NCI-H748 (cell line): Measurements from ENCODE around the gene DLX3.

ENCODE experiments used
- DNase-seq: peaks from one replicate; lab custom pipeline; 2025; ENCODE audit not compliant: unreplicated experiment; lab: John Stamatoyannopoulos, UW

Gene DLX3

GRCh38 chr17:50024808-50025207 lies 29.8 kb upstream of the DLX3 start:
- no peak for DNase-seq

DNA sequence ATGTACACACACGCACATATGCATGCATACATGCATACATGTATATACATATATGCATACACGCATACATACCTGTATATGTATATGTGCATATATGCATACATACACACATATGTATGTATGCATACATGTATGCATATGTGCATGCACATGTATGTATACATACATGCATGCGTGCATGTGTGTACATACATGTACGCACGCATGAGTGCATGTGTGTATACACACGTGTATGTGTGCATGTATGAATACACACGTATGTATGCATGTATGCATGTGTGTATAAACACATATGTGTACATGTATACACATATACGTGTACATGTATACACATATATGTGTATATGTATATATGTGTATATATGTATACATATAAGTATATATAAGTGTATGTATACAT lies 28.5 kb upstream of the DLX3 start:
- no peak for DNase-seq

- DNase-seq: no peak
Observed at GRCh38 chr17:50022463-50023130, 27.6 kb upstream of the DLX3 start.

- DNase-seq: no peak
Observed at GRCh38 chr17:50021681-50022370, 26.8 kb upstream of the DLX3 start.

GRCh38 chr17:50020841-50021599 lies 26.0 kb upstream of the DLX3 start:
- no peak for DNase-seq

DNA sequence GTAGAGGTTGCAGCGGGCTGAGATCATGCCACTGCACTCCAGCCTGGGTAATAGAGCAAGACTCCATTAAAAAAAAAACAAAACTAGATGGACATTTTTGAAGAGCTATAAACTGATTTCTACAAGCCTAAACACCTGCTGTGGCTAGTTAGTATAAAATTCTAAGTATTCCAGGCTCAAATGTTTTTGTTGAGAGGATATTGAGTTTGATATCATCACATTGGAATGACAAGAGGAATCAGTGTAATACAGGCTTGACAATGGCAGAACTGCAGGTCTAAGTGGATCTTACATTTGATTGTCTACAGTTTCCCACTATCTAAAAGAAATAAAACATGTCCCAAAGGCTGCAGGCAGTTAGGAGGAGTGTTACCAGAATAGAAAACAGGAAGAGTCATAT lies 23.9 kb upstream of the DLX3 start:
- DNase-seq: no peak

DNA sequence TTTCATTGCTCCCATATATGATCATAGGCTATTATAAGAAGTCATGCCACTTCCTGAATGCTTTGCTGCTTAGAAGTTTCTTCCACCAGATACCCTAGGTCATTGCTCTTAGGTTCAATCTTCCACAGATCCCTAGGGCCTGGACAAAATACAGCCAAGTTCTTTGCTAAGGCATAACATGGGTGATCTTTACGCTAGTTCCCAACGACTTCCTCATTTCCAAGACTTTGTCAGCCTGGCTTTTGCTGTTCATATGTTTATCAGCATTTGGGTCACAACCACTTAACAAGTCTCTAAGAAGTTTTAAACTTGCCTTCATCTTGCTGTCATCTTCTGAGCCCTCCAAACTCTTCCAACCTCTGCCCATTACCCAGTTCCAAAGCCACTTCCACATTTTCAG lies 20.1 kb upstream of the DLX3 start:
- no peak for DNase-seq

DNA sequence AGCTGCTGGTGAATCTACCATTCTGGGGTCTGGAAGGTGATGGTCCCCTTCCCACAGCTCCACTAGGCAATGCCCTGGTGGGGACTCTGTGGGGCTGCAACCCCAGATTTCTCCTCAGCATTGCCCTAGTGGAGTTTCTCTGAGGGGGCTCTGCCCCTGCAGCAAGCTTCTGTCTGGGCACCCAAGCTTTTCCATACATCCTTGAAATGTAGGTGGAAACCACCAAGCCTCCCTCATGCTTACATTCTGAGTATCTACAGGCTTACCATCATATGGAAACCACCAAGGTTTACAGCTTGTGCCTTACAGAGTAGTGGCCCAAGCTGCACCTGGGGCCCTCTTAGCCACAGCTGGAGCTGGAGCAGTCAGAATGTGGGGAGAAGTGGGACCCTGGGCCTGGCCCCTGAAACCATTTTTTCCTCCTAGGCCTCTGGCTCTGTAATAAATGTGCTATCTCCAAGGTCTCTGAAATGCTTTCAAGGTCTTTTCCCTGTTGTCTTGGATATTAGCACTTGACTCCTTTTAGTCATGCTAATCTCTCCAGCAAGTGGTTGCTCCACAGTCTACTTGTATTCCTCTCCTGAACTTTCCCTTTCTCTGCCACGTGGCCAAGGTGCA lies 19.6 kb upstream of the DLX3 start:
- no peak for DNase-seq

GRCh38 chr17:50013079-50013478 lies 18.1 kb upstream of the DLX3 start:
- no peak for DNase-seq

GRCh38 chr17:50009282-50009681 lies 14.3 kb upstream of the DLX3 start:
- no peak for DNase-seq

- no peak for DNase-seq
Observed at GRCh38 chr17:50003911-50004310, 8.9 kb upstream of the DLX3 start.

- no peak for DNase-seq
Observed at GRCh38 chr17:49998836-49999511, 4.0 kb upstream of the DLX3 start.

- DNase-seq: peak; percentile 82
Observed at GRCh38 chr17:49997773-49998703, 3.0 kb upstream of the DLX3 start.

DNA sequence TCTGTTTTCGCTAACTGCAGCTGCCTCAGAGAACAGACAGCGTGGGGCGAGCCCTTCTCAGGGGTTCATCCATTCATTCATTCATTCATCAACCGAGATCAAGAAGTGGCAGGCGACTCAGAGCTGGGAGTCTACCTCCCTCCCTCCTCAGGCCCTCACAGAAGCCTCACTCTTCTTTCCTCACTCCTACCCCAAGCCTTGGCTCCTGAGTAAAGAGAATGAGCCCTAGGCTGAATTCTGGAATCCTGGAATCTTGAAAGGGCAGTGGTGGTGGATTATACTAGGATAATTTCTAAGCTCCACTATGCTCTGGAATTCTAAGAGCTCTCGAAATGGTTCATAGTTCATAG lies 2.3 kb upstream of the DLX3 start:
- no peak for DNase-seq

- peak; percentile 58 for DNase-seq
Observed at GRCh38 chr17:49996495-49997300, 1.7 kb upstream of the DLX3 start.

- no peak for DNase-seq
Observed at GRCh38 chr17:49996121-49996494, 1.1 kb upstream of the DLX3 start.

GRCh38 chr17:49994085-49995054 lies 654 bp downstream of the DLX3 start:
- DNase-seq: peak; percentile 62

GRCh38 chr17:49993423-49994060 lies 1.5 kb downstream of the DLX3 start:
- DNase-seq: peak; percentile 62
